Esophagus mucosa (tissue), 1 donor: ENCODE results near the gene MAP10. TPM values are rescaled to one million over a fixed set of nuclear protein-coding genes. Genes with fewer than 3 reads are reported as not detected.
"Not testable (repeated sequence)": the region's sequence is repeated elsewhere in the genome, so short reads cannot be mapped to it uniquely, and the experiment has no call there.

Experiments
- ATAC-seq: fragments of 200-7000 bp; cut with Tn5 transposase; one replicate; pipeline ENCODE4 v1.9.1; 2020
- total RNA-seq: library from RNA; stranded (reverse); gene quantifications from one replicate; pipeline ENCODE4 v1.2.4, GENCODE V29; 2023
- donor health status: DM: yes; HTN: yes; CAD: no.

MAP10 gene
- 0.72 TPM for total RNA-seq

GRCh38 chr1:232805269-232806185 lies at the start of gene MAP10:
Gene MAP10 (plus strand): TSS chr1:232805416. CDS start chr1:232805450, 34 bp downstream.
- ATAC-seq = peak; percentile 79

- no peak for ATAC-seq
These were observed 40.6 kb upstream of the MAP10 start for GRCh38 chr1:232764458-232765251.

GRCh38 chr1:232765542-232765941 lies 39.7 kb upstream of the MAP10 start:
- ATAC-seq = no peak

GRCh38 chr1:232766241-232766890 lies 38.9 kb upstream of the MAP10 start:
- no peak for ATAC-seq

GRCh38 chr1:232766904-232767303 lies 38.3 kb upstream of the MAP10 start:
- no peak for ATAC-seq

- ATAC-seq = peak; percentile 94
These were observed 37.7 kb upstream of the MAP10 start for GRCh38 chr1:232767305-232768074.

GRCh38 chr1:232768793-232769192 lies 36.4 kb upstream of the MAP10 start:
- no peak for ATAC-seq

GRCh38 chr1:232769733-232770132 lies 35.5 kb upstream of the MAP10 start:
- no peak for ATAC-seq

GRCh38 chr1:232773752-232774151 lies 31.5 kb upstream of the MAP10 start:
- ATAC-seq = no peak

- ATAC-seq = no peak
These were observed 28.6 kb upstream of the MAP10 start for GRCh38 chr1:232776526-232777106.

GRCh38 chr1:232780354-232780753 lies 24.9 kb upstream of the MAP10 start:
- ATAC-seq = no peak

- no peak for ATAC-seq
These were observed 20.4 kb upstream of the MAP10 start for GRCh38 chr1:232784794-232785193.

- ATAC-seq = not testable (repeated sequence)
These were observed 19.6 kb upstream of the MAP10 start for GRCh38 chr1:232785630-232786029.

GRCh38 chr1:232786845-232787455 lies 18.3 kb upstream of the MAP10 start:
- peak; percentile 79 for ATAC-seq

- no peak for ATAC-seq
These were observed 16.9 kb upstream of the MAP10 start for GRCh38 chr1:232788235-232788872.

GRCh38 chr1:232789651-232790050 lies 15.6 kb upstream of the MAP10 start:
- ATAC-seq = no peak

GRCh38 chr1:232792949-232793348 lies 12.3 kb upstream of the MAP10 start:
- no peak for ATAC-seq

- ATAC-seq = peak; percentile 90
These were observed 11.3 kb upstream of the MAP10 start for GRCh38 chr1:232793944-232794343.

GRCh38 chr1:232795497-232796053 lies 9.6 kb upstream of the MAP10 start:
- ATAC-seq = no peak

GRCh38 chr1:232797856-232798510 lies 7.2 kb upstream of the MAP10 start:
- ATAC-seq = no peak
